A673 (cell line): ENCODE data around the gene RNF217.

Source experiments
- EZH2 ChIP-seq: fragments of 200-600 bp; sonication (generic); IDR thresholded peaks from 2 replicates; pipeline ENCODE4 v1.6.1; 2017; ENCODE audit warnings: borderline replicate concordance, low read depth, mild to moderate bottlenecking, mixed read lengths, antibody characterized with exemption, low read length; ENCODE audit not compliant: poor library complexity, severe bottlenecking
- TF ChIP-seq, protein P1 (sequence below): fragments of 300-800, 200-600 bp; sonication (generic); conservative IDR thresholded peaks from 2 replicates; pipeline ENCODE4 v1.5.1; 2017; ENCODE audit warnings: low read depth, mild to moderate bottlenecking, antibody characterized with exemption, low read length, moderate library complexity, mixed read lengths

DNA sequence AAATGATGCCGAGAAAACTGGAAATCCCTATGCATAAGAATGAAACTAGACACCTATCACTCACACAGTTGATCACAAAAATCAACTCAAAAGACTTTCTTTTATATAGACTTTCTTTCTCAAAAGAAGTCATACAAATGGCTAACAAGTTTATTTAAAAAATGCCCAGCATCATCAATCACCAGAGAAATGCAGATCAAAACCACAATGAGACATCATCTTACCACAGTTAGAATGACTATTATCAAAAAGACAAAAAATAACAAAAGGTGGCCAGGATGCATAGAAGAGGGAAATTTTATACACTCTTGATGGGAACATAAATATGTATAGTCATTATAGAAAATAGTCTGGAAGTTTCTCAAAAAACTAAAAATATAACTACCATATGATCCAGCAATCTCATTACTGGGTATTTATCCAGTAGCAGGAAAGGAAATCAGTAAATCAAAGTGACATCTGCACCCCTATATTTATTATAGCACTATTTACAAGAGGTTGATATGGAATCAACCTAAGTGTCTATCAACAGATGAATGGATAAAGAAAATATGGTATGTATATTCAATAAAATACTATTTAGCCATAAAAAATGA, 3.4 kb upstream of the RNF217 start:
- TF ChIP-seq, protein P1, sequence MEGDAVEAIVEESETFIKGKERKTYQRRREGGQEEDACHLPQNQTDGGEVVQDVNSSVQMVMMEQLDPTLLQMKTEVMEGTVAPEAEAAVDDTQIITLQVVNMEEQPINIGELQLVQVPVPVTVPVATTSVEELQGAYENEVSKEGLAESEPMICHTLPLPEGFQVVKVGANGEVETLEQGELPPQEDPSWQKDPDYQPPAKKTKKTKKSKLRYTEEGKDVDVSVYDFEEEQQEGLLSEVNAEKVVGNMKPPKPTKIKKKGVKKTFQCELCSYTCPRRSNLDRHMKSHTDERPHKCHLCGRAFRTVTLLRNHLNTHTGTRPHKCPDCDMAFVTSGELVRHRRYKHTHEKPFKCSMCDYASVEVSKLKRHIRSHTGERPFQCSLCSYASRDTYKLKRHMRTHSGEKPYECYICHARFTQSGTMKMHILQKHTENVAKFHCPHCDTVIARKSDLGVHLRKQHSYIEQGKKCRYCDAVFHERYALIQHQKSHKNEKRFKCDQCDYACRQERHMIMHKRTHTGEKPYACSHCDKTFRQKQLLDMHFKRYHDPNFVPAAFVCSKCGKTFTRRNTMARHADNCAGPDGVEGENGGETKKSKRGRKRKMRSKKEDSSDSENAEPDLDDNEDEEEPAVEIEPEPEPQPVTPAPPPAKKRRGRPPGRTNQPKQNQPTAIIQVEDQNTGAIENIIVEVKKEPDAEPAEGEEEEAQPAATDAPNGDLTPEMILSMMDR, result no peak
- no peak for TF ChIP-seq EZH2
